GM18909 (cell line): ENCODE results near the gene MED4.

Experiments used
- ATAC-seq: cut with Tn5 transposase; IDR thresholded peaks from one replicate; pipeline ENCODE4 v1.9.1; 2021; ENCODE audit warnings: mild to moderate bottlenecking; ENCODE audit not compliant: unreplicated experiment, poor library complexity

The MED4 gene

GRCh38 chr13:48040049-48040448 is 54.9 kb downstream of the MED4 start:
- no peak for ATAC-seq

- no peak for ATAC-seq
Measured at GRCh38 chr13:48038761-48039160, 56.1 kb downstream of the MED4 start.

- peak; percentile 95 for ATAC-seq
Measured at GRCh38 chr13:48037346-48038173, 57.3 kb downstream of the MED4 start, which contains the start of gene NUDT15. TSS of gene NUDT15 (plus strand) at chr13:48037726. CDS start at chr13:48037747, 21 bp downstream.

- ATAC-seq: no peak
Measured at GRCh38 chr13:48029859-48030258, 65.0 kb downstream of the MED4 start.

GRCh38 chr13:48028066-48028465 is 66.8 kb downstream of the MED4 start:
- ATAC-seq: no peak
